SK-N-SH (cell line): Measurements from ENCODE around the gene KCNC3. TPM values are rescaled to one million over a fixed set of nuclear protein-coding genes. Genes with fewer than 3 reads are reported as not detected.

Experiments
- CTCF ChIA-PET: fragments of 300-600, 350-600 bp; formaldehyde crosslinking; extraction: SDS; loops from one replicate; lab custom pipeline; 2021; lab: Yijun Ruan, JAX
- POLR2A ChIA-PET: fragments of 350-600 bp; sonication (Branson Sonifier 250); formaldehyde crosslinking; extraction: SDS; loops from one replicate; lab custom pipeline; 2020; ENCODE audit warnings: antibody characterized with exemption, inconsistent platforms; lab: Yijun Ruan, JAX
- DNase-seq: peaks from one replicate; pipeline ENCODE4 v3.0.0; 2012
- H2AFZ ChIP-seq: fragments of 200-600 bp; sonication (generic); 2 replicates; pipeline ENCODE4 v1.8.1; 2016; ENCODE audit warnings: antibody characterized with exemption, mild to moderate bottlenecking, low read depth
- H3F3A ChIP-seq: fragments of 200-600 bp; sonication (generic); replicated peaks from 2 replicates; pipeline ENCODE3; 2016; ENCODE audit warnings: antibody characterized with exemption, mild to moderate bottlenecking; ENCODE audit not compliant: insufficient read depth
- H3K27ac ChIP-seq, 2 experiments: fragments of 200-500 bp in 1 of 2; fragments of 200-600 bp in 1 of 2; sonication (Bioruptor generic) in 1 of 2; sonication (generic), shearing (Covaris generic) in 1 of 2; 2 replicates each; pipeline versions ENCODE4 v1.5.1 to v1.6.1; 2014 to 2016; ENCODE audit warnings: low read depth in 2 of 2, inconsistent platforms in 1 of 2, low read length in 1 of 2, mild to moderate bottlenecking in 1 of 2, mixed read lengths in 1 of 2
- H3K27me3 ChIP-seq: fragments of 200-600 bp; sonication (generic), shearing (Covaris generic); 2 replicates; pipeline ENCODE4 v1.6.1; 2016; ENCODE audit warnings: mixed run types; ENCODE audit not compliant: insufficient read depth
- H3K36me3 ChIP-seq, 2 experiments: fragments of 200-500 bp in 1 of 2; fragments of 200-600 bp in 1 of 2; sonication (Bioruptor generic) in 1 of 2; sonication (generic) in 1 of 2; replicated peaks in 1 of 2; 2 replicates each; pipeline versions ENCODE3 to v1.5.1; 2014 to 2016; ENCODE audit warnings: low read length in 1 of 2, mild to moderate bottlenecking in 1 of 2; ENCODE audit not compliant: insufficient read depth in 2 of 2, control insufficient read depth in 1 of 2
- H3K4me1 ChIP-seq, 2 experiments: fragments of 200-500 bp in 1 of 2; fragments of 200-600 bp in 1 of 2; sonication (Bioruptor generic) in 1 of 2; sonication (generic), shearing (Covaris generic) in 1 of 2; 2 replicates each; pipeline versions ENCODE4 v1.5.1 to v1.6.1; 2014 to 2016; ENCODE audit warnings: low read depth in 1 of 2, low read length in 1 of 2, mixed run types in 1 of 2; ENCODE audit not compliant: insufficient read depth in 2 of 2, control insufficient read depth in 1 of 2
- H3K4me2 ChIP-seq: fragments of 200-600 bp; sonication (generic), shearing (Covaris generic); 2 replicates; pipeline ENCODE4 v1.6.1; 2017; ENCODE audit warnings: mixed run types
- H3K4me3 ChIP-seq, 2 experiments: fragments of 200-500 bp in 1 of 2; fragments of 200-600 bp in 1 of 2; sonication (Bioruptor generic) in 1 of 2; sonication (generic), shearing (Covaris generic) in 1 of 2; 2 replicates each; pipeline versions ENCODE4 v1.5.1 to v1.8.1; 2014 to 2016; ENCODE audit warnings: low read depth in 2 of 2, inconsistent platforms in 1 of 2, low read length in 1 of 2, mild to moderate bottlenecking in 1 of 2, mixed read lengths in 1 of 2, moderate library complexity in 1 of 2
- H3K79me2 ChIP-seq: fragments of 200-600 bp; sonication (generic); 2 replicates; pipeline ENCODE4 v1.8.1; 2017; ENCODE audit warnings: mild to moderate bottlenecking; ENCODE audit not compliant: insufficient read depth
- H3K9ac ChIP-seq: fragments of 200-600 bp; sonication (generic); 2 replicates; pipeline ENCODE4 v1.6.1; 2017; ENCODE audit warnings: mixed run types
- H3K9me2 ChIP-seq: fragments of 200-600 bp; sonication (generic); 2 replicates; pipeline ENCODE4 v1.6.1; 2017; ENCODE audit warnings: mixed run types
- H3K9me3 ChIP-seq: fragments of 200-600 bp; sonication (generic); 2 replicates; pipeline ENCODE4 v1.6.1; 2017; ENCODE audit warnings: mixed run types, mild to moderate bottlenecking, moderate library complexity
- H4K20me1 ChIP-seq: fragments of 200-600 bp; sonication (generic); 2 replicates; pipeline ENCODE4 v1.6.1; 2017; ENCODE audit warnings: mild to moderate bottlenecking, mixed run types; ENCODE audit not compliant: insufficient read depth
- ELF1 ChIP-seq: IDR thresholded peaks from 2 replicates; pipeline ENCODE4 v1.4.0; 2012
- EZH2phosphoT487 ChIP-seq: fragments of 200-600 bp; sonication (generic); IDR thresholded peaks from 2 replicates; pipeline ENCODE4 v1.6.1; 2017; ENCODE audit warnings: low read depth, mixed run types, mild to moderate bottlenecking, antibody characterized with exemption, moderate library complexity, borderline replicate concordance
- GABPA ChIP-seq: IDR thresholded peaks from 2 replicates; pipeline ENCODE4 v1.4.0; 2012; ENCODE audit warnings: low read depth, mild to moderate bottlenecking
- MXI1 ChIP-seq: IDR thresholded peaks from 2 replicates; pipeline ENCODE4 v1.6.1; 2012; ENCODE audit warnings: mild to moderate bottlenecking, low read depth, low read length, improper control_type of control experiment
- POLR2AphosphoS5 ChIP-seq: IDR thresholded peaks from 2 replicates; pipeline ENCODE4 v1.6.1; 2012; ENCODE audit warnings: low read depth, low read length
- RAD21 ChIP-seq: IDR thresholded peaks from 2 replicates; pipeline ENCODE4 v1.6.1; 2012; ENCODE audit warnings: mild to moderate bottlenecking, low read length
- RCOR1 ChIP-seq: fragments of 150-350 bp; IDR thresholded peaks from 2 replicates; pipeline ENCODE4 v1.6.1; 2017; ENCODE audit warnings: antibody characterized with exemption, low read length
- REST ChIP-seq: IDR thresholded peaks from 2 replicates; pipeline ENCODE4 v1.6.1; 2012; ENCODE audit warnings: mild to moderate bottlenecking, low read depth, low read length, moderate library complexity
- SIN3A ChIP-seq: IDR thresholded peaks from 2 replicates; pipeline ENCODE4 v1.6.1; 2012; ENCODE audit warnings: low read depth, mild to moderate bottlenecking, low read length, moderate library complexity, borderline replicate concordance
- SMC3 ChIP-seq: IDR thresholded peaks from 2 replicates; pipeline ENCODE4 v1.6.1; 2012; ENCODE audit warnings: low read depth, low read length, improper control_type of control experiment
- TCF12 ChIP-seq: IDR thresholded peaks from 2 replicates; pipeline ENCODE4 v1.4.0; 2012
- TEAD4 ChIP-seq: IDR thresholded peaks from 2 replicates; pipeline ENCODE4 v1.4.0; 2012; ENCODE audit warnings: mild to moderate bottlenecking, borderline replicate concordance; ENCODE audit not compliant: insufficient read depth
- WGBS: methylation state at CpG from one replicate; pipeline ENCODE4 v1.1.6; 2017; ENCODE audit warnings: low lambda C conversion rate; 5-methylcytosine and 5-hydroxymethylcytosine counted together
- polyA plus RNA-seq, 3 experiments: library from polyadenylated mRNA; depleted of rRNA; stranded (reverse); fragments of >200 nt; gene quantifications; 2 replicates each; pipeline ENCODE4 v1.2.3, GENCODE V29; 2012
- TF ChIP-seq, protein P1 (sequence below): fragments of 150-350 bp; IDR thresholded peaks from 2 replicates; pipeline ENCODE4 v1.6.1; 2017; ENCODE audit warnings: antibody characterized with exemption, low read length, low read depth, borderline replicate concordance
- TF ChIP-seq, protein P2 (sequence below): fragments of 200-600 bp; sonication (generic); IDR thresholded peaks from 2 replicates; pipeline ENCODE4 v1.6.1; 2017; ENCODE audit warnings: antibody characterized with exemption, mild to moderate bottlenecking, moderate library complexity

KCNC3 gene
- polyA plus RNA-seq, 1 of the 3 experiments (the other 2 are of a cell fraction) = 0.30 TPM

DNA sequence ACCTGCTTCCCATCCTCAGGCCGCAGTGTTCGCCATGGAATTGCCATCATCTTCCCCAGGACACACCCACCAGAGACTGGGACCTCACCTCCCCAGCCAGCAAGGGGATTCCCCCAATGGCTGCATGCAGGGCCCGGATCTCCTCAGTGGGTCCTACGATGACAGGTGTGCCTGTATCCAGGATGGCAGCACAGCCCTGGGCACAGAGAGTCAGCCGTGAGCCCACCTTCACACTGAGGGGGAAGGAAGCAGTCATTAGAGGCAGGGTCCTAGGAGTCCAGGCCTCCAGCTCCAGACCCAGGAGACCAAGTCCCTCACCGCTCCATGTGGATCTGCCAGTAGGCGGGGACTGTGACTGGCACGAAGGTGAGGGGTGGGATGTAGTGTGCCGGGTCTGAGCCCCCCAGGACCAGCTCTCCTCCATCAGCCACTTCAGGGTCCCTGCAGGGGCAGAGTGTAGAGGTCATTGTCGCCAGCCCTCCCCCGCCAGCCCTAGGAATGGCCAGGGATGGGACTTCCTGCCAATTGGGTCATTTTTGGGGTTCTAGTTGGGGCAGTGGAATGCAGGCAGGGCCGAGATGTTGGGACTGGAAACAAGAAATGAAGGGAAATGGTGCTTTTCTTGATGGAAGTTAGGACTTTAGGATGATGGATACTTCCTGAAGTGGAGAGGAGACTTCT is 5.7 kb upstream of the KCNC3 start:
- H3F3A ChIP-seq = peaks cover 4% of the 10 kb centered on the region
- H3K79me2 ChIP-seq = no peaks in the 10 kb centered on the region
- no peaks in the 10 kb centered on the region for H3K9me3 ChIP-seq
- H3K9me2 ChIP-seq = no peaks in the 10 kb centered on the region
- H3K4me3 ChIP-seq = no peak overlapping the region
- WGBS = 88% methylated on average over 11 of the region's 12 CpGs
- TF ChIP-seq, protein P1, sequence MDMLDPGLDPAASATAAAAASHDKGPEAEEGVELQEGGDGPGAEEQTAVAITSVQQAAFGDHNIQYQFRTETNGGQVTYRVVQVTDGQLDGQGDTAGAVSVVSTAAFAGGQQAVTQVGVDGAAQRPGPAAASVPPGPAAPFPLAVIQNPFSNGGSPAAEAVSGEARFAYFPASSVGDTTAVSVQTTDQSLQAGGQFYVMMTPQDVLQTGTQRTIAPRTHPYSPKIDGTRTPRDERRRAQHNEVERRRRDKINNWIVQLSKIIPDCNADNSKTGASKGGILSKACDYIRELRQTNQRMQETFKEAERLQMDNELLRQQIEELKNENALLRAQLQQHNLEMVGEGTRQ = no peak
- no peak for TF ChIP-seq ELF1
- no peak for TF ChIP-seq REST
- TF ChIP-seq RCOR1 = no peak
- TF ChIP-seq SMC3 = no peak
- no peak for TF ChIP-seq EZH2phosphoT487
- no peak for TF ChIP-seq MXI1
- TF ChIP-seq TEAD4 = no peak
- TF ChIP-seq GABPA = no peak
- no peak for TF ChIP-seq TCF12
- TF ChIP-seq, protein P2, sequence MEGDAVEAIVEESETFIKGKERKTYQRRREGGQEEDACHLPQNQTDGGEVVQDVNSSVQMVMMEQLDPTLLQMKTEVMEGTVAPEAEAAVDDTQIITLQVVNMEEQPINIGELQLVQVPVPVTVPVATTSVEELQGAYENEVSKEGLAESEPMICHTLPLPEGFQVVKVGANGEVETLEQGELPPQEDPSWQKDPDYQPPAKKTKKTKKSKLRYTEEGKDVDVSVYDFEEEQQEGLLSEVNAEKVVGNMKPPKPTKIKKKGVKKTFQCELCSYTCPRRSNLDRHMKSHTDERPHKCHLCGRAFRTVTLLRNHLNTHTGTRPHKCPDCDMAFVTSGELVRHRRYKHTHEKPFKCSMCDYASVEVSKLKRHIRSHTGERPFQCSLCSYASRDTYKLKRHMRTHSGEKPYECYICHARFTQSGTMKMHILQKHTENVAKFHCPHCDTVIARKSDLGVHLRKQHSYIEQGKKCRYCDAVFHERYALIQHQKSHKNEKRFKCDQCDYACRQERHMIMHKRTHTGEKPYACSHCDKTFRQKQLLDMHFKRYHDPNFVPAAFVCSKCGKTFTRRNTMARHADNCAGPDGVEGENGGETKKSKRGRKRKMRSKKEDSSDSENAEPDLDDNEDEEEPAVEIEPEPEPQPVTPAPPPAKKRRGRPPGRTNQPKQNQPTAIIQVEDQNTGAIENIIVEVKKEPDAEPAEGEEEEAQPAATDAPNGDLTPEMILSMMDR = no peak
- no peak for TF ChIP-seq POLR2AphosphoS5
- TF ChIP-seq SIN3A = no peak
- TF ChIP-seq RAD21 = no peak
- TF ChIP-seq, all 33 proteins: peak for 0
- H3K27ac ChIP-seq = no peak overlapping the region
- H3K4me1 ChIP-seq = peaks cover 7 to 32% of the 10 kb centered on the region in 2 experiments; a peak in 2 of 4 replicates
- ChIA-PET POLR2A (interaction anchor here (1.4 kb wide), 1 partner anchor 19 kb away, joined by 11 read pairs; no protein-coding TSS in a partner anchor), CTCF (interaction anchor here (0.7 to 5.2 kb wide), 4 partner anchors 19 to 221 kb away, joined by 3 to 33 read pairs (median 3); no protein-coding TSS in a partner anchor)
- H3K27me3 ChIP-seq = no peaks in the 10 kb centered on the region
- H4K20me1 ChIP-seq = no peaks in the 10 kb centered on the region
- no peak overlapping the region for H2AFZ ChIP-seq
- no peak for DNase-seq
- no peak overlapping the region for H3K9ac ChIP-seq
- no peak overlapping the region for H3K4me2 ChIP-seq
- no peaks in the 10 kb centered on the region for H3K36me3 ChIP-seq
